Measurements from ENCODE around the gene OSBPL8.
"Not testable (repeated sequence)": the region's sequence is repeated elsewhere in the genome, so short reads cannot be mapped to it uniquely, and the experiment has no call there.

Gene OSBPL8

DNA sequence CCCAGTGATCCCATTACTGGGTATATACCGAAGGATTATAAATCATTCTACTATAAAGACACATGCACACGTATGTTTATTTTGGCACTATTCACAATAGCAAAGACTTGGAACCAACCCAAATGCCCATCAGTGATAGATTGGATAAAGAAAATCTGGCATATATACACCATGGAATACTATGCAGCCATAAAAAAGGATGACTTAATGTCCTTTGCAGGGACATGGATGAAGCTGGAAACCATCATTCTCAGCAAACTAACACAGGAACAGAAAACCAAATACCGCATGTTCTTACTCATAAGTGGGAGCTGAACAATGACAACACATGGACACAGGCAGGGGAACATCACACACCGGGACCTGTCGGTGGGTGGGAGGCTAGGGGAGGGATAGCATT, 195.4 kb downstream of the OSBPL8 start:
- no CpG with 5 or more reads among the region's 5 CpGs for WGBS, 2 donors (ENCODE audit: extremely low coverage in 2 of 2, insufficient read length in 2 of 2, insufficient replicate concordance in 1 of 2)

DNA sequence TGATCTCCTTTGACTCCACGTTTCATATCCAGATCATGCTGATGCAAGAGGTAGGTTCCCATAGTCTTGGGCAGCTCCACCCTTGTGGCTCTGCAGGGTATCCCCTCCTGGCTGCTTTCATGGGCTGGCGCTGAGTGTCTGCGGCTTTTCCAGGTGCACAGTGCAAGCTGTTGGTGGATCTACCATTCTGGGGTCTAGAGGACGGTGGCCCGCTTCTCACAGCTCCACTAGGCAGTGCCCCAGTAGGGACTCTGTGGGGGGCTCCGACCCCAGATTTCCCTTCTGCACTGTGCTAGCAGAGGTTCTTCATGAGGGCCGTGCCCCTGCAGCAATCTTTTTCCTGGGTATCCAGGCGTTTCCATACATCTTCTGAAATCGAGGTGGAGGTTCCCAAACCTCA, 199.3 kb downstream of the OSBPL8 start:
- no peak for DNase-seq (ENCODE audit: low spot score)
- Histone ChIP-seq H3K4me3 (ENCODE audit: low read length in 2 of 2) (no peak overlapping the region), H3K9ac (ENCODE audit: low read depth, low read length, poor library complexity) (no peak overlapping the region), H3K4ac (ENCODE audit: low read length) (no peak overlapping the region), H3K9me3 (replicated peaks in 1 of 2; ENCODE audit: control insufficient read depth in 2 of 2, insufficient read depth in 1 of 2, low read depth in 1 of 2, low read length in 2 of 2) (no peaks in the 10 kb centered on the region), H2BK15ac (ENCODE audit: low read length) (no peak overlapping the region), H2BK12ac (ENCODE audit: low read length) (no peak overlapping the region), H3K4me2 (ENCODE audit: insufficient read depth, low read length, poor library complexity, severe bottlenecking) (no peak overlapping the region), H3K27ac (replicated peaks; ENCODE audit: low read length) (no peak overlapping the region), H2AK5ac (ENCODE audit: low read depth, low read length) (no peak overlapping the region), H4K8ac (ENCODE audit: low read depth, low read length) (no peak overlapping the region), H3K36me3 (replicated peaks in 1 of 2; ENCODE audit: control insufficient read depth in 2 of 2, insufficient read depth in 2 of 2, low read length in 2 of 2) (peaks cover 0 to 55% of the 10 kb centered on the region in 2 donors), H3K18ac (ENCODE audit: low read length) (no peak overlapping the region), H2BK120ac (ENCODE audit: low read depth, low read length) (no peak overlapping the region), H4K91ac (ENCODE audit: low read depth, low read length, poor library complexity) (no peak overlapping the region), H3K79me1 (ENCODE audit: low read depth, low read length) (no peaks in the 10 kb centered on the region), H2AFZ (ENCODE audit: low read length) (no peak overlapping the region), H3K14ac (ENCODE audit: low read length) (no peak overlapping the region), H3K23ac (ENCODE audit: low read depth, low read length, poor library complexity) (no peak overlapping the region), H3K27me3 (ENCODE audit: control insufficient read depth in 3 of 3, insufficient read depth in 3 of 3, low read depth in 1 of 3, low read length in 3 of 3) (no peaks in the 10 kb centered on the region), H3K4me1 (ENCODE audit: control insufficient read depth in 2 of 2, insufficient read depth in 1 of 2, low read depth in 1 of 2, low read length in 2 of 2) (no peaks in the 10 kb centered on the region), H2BK5ac (ENCODE audit: low read length) (no peak overlapping the region)
- no CpG with 5 or more reads among the region's 9 CpGs for WGBS, 2 donors (ENCODE audit: extremely low coverage in 2 of 2, insufficient read length in 2 of 2, insufficient replicate concordance in 1 of 2)

More for the DNA sequence above, 195.4 kb downstream of the OSBPL8 start:
- H2BK120ac ChIP-seq (ENCODE audit: low read depth, low read length); H2BK15ac ChIP-seq (ENCODE audit: low read length); H2BK12ac ChIP-seq (ENCODE audit: low read length); H3K23ac ChIP-seq (ENCODE audit: low read depth, low read length, poor library complexity); H3K18ac ChIP-seq (ENCODE audit: low read length); H2AK5ac ChIP-seq (ENCODE audit: low read depth, low read length); H3K27me3 ChIP-seq (ENCODE audit: control insufficient read depth in 3 of 3, insufficient read depth in 3 of 3, low read depth in 1 of 3, low read length in 3 of 3); H2AFZ ChIP-seq (ENCODE audit: low read length); H4K8ac ChIP-seq (ENCODE audit: low read depth, low read length); H3K9ac ChIP-seq (ENCODE audit: low read depth, low read length, poor library complexity); H3K14ac ChIP-seq (ENCODE audit: low read length); H3K4ac ChIP-seq (ENCODE audit: low read length); H3K27ac ChIP-seq (replicated peaks; ENCODE audit: low read length); H4K91ac ChIP-seq (ENCODE audit: low read depth, low read length, poor library complexity); DNase-seq (ENCODE audit: low spot score); H3K79me1 ChIP-seq (ENCODE audit: low read depth, low read length); H2BK5ac ChIP-seq (ENCODE audit: low read length); H3K4me2 ChIP-seq (ENCODE audit: insufficient read depth, low read length, poor library complexity, severe bottlenecking); H3K4me1 ChIP-seq (ENCODE audit: control insufficient read depth in 2 of 2, insufficient read depth in 1 of 2, low read depth in 1 of 2, low read length in 2 of 2); H3K4me3 ChIP-seq (ENCODE audit: low read length in 2 of 2): not testable (repeated sequence)
- peaks cover 10 to 59% of the 10 kb centered on the region in 2 donors for H3K36me3 ChIP-seq (replicated peaks in 1 of 2; ENCODE audit: control insufficient read depth in 2 of 2, insufficient read depth in 2 of 2, low read length in 2 of 2)
- peaks cover 2 to 14% of the 10 kb centered on the region in 2 donors for H3K9me3 ChIP-seq (replicated peaks in 1 of 2; ENCODE audit: control insufficient read depth in 2 of 2, insufficient read depth in 1 of 2, low read depth in 1 of 2, low read length in 2 of 2)

GRCh38 chr12:76356071-76356470, 203.5 kb downstream of the OSBPL8 start:
- H2BK5ac ChIP-seq (ENCODE audit: low read length) = no peak overlapping the region
- H3K9me3 ChIP-seq (replicated peaks in 1 of 2; ENCODE audit: control insufficient read depth in 2 of 2, insufficient read depth in 1 of 2, low read depth in 1 of 2, low read length in 2 of 2) = no peaks in the 10 kb centered on the region
- no peak overlapping the region for H3K27ac ChIP-seq (replicated peaks; ENCODE audit: low read length)
- no peaks in the 10 kb centered on the region for H3K4me1 ChIP-seq (ENCODE audit: control insufficient read depth in 2 of 2, insufficient read depth in 1 of 2, low read depth in 1 of 2, low read length in 2 of 2)
- H3K79me1 ChIP-seq (ENCODE audit: low read depth, low read length) = no peaks in the 10 kb centered on the region
- no peak overlapping the region for H3K4ac ChIP-seq (ENCODE audit: low read length)
- no peak overlapping the region for H3K4me3 ChIP-seq (ENCODE audit: low read length in 2 of 2)
- H2AK5ac ChIP-seq (ENCODE audit: low read depth, low read length) = no peak overlapping the region
- no peak for DNase-seq (ENCODE audit: low spot score)
- no peak overlapping the region for H3K14ac ChIP-seq (ENCODE audit: low read length)
- H3K9ac ChIP-seq (ENCODE audit: low read depth, low read length, poor library complexity) = no peak overlapping the region
- H3K18ac ChIP-seq (ENCODE audit: low read length) = no peak overlapping the region
- no peak overlapping the region for H3K23ac ChIP-seq (ENCODE audit: low read depth, low read length, poor library complexity)
- peaks cover 0 to 55% of the 10 kb centered on the region in 2 donors for H3K36me3 ChIP-seq (replicated peaks in 1 of 2; ENCODE audit: control insufficient read depth in 2 of 2, insufficient read depth in 2 of 2, low read length in 2 of 2)
- no peak overlapping the region for H4K91ac ChIP-seq (ENCODE audit: low read depth, low read length, poor library complexity)
- H3K27me3 ChIP-seq (ENCODE audit: control insufficient read depth in 3 of 3, insufficient read depth in 3 of 3, low read depth in 1 of 3, low read length in 3 of 3) = no peaks in the 10 kb centered on the region
- WGBS, 2 donors (ENCODE audit: extremely low coverage in 2 of 2, insufficient read length in 2 of 2, insufficient replicate concordance in 1 of 2) = no CpG with 5 or more reads among the region's 1 CpG
- no peak overlapping the region for H3K4me2 ChIP-seq (ENCODE audit: insufficient read depth, low read length, poor library complexity, severe bottlenecking)
- H4K8ac ChIP-seq (ENCODE audit: low read depth, low read length) = no peak overlapping the region
- H2AFZ ChIP-seq (ENCODE audit: low read length) = no peak overlapping the region
- no peak overlapping the region for H2BK12ac ChIP-seq (ENCODE audit: low read length)
- H2BK15ac ChIP-seq (ENCODE audit: low read length) = no peak overlapping the region
- H2BK120ac ChIP-seq (ENCODE audit: low read depth, low read length) = no peak overlapping the region

DNA sequence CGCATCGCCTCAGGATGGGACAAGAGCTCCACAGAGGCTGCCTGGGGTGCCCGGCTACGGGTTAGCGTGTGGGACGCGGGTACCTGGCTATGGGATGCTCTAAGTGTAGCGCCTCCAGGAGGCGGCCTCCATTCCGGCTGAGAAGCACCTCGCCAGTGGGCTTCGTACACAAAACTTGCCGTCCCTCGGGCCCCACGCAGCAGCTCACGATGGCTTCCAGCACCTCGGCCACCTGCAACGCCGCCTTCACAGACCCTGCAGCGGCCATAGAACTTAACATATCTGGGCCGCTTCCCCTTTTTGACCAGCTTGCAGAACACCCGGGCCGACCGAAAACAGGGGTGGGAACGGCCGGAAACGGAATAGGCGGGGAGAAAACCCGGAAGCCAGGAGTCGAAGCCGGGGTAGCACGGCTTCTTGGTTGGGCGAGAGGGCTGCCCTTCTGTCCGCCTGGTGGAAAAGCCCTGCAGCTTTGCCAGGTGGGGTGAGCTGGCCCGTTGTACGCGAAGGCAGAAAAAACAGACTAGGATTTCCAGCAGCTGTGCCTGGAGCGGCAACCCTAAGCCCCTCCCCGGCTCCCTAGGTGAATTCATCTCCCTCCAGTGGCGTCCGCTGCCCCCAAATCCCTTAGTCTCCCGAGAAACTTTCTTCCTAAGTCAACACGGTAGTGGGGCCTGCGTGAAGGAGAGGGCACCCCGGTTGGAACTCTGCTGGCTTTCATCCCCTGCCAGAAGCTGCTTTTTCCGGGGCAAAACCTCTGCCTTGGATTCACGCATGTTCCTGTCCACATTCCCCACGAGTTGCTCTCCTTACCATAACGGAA, 211.3 kb downstream of the OSBPL8 start, which contains the start of gene BBS10:
TSS of gene BBS10 (minus strand) at position 337 of the 823 bp plus-strand sequence. CDS start at position 280, 57 bp downstream.
- Histone ChIP-seq H3K27ac (replicated peaks; ENCODE audit: low read length) (peak within 1 kb of the TSS; percentile 91), H4K8ac (ENCODE audit: low read depth, low read length) (peak within 1 kb of the TSS; percentile 92), H3K9ac (ENCODE audit: low read depth, low read length, poor library complexity) (peak within 1 kb of the TSS; percentile 93), H3K9me3 (replicated peaks in 1 of 2; ENCODE audit: control insufficient read depth in 2 of 2, insufficient read depth in 1 of 2, low read depth in 1 of 2, low read length in 2 of 2) (no peaks in the 10 kb centered on the region), H4K91ac (ENCODE audit: low read depth, low read length, poor library complexity) (no peak within 1 kb of the TSS), H2BK12ac (ENCODE audit: low read length) (no peak within 1 kb of the TSS), H3K79me1 (ENCODE audit: low read depth, low read length) (no peaks in the 10 kb centered on the region), H3K4me2 (ENCODE audit: insufficient read depth, low read length, poor library complexity, severe bottlenecking) (peak within 1 kb of the TSS; percentile 97), H2BK5ac (ENCODE audit: low read length) (peak within 1 kb of the TSS; percentile 70), H3K27me3 (ENCODE audit: control insufficient read depth in 3 of 3, insufficient read depth in 3 of 3, low read depth in 1 of 3, low read length in 3 of 3) (no peaks in the 10 kb centered on the region), H2BK15ac (ENCODE audit: low read length) (no peak within 1 kb of the TSS), H3K4me3 (ENCODE audit: low read length in 2 of 2) (peak within 1 kb of the TSS; percentile 80 to 99), H3K4ac (ENCODE audit: low read length) (peak within 1 kb of the TSS; percentile 37), H2AFZ (ENCODE audit: low read length) (peak within 1 kb of the TSS; percentile 97), H3K23ac (ENCODE audit: low read depth, low read length, poor library complexity) (peak within 1 kb of the TSS; percentile 80), H2BK120ac (ENCODE audit: low read depth, low read length) (no peak within 1 kb of the TSS), H3K18ac (ENCODE audit: low read length) (peak within 1 kb of the TSS; percentile 96), H3K14ac (ENCODE audit: low read length) (peak within 1 kb of the TSS; percentile 56), H2AK5ac (ENCODE audit: low read depth, low read length) (peak within 1 kb of the TSS; percentile 75), H3K36me3 (replicated peaks in 1 of 2; ENCODE audit: control insufficient read depth in 2 of 2, insufficient read depth in 2 of 2, low read length in 2 of 2) (peaks cover 0 to 10% of the 10 kb centered on the region in 2 donors), H3K4me1 (ENCODE audit: control insufficient read depth in 2 of 2, insufficient read depth in 1 of 2, low read depth in 1 of 2, low read length in 2 of 2) (peaks cover 6 to 7% of the 10 kb centered on the region in 2 donors)
- WGBS, 2 donors (ENCODE audit: extremely low coverage in 2 of 2, insufficient read length in 2 of 2, insufficient replicate concordance in 1 of 2) = no CpG with 5 or more reads among the region's 49 CpGs
- DNase-seq (ENCODE audit: low spot score) = peak; percentile 80
